T-helper 22 cell (primary cell): Measurements from ENCODE around the gene SMPD1.

Experiments used
- DNase-seq: peaks from one replicate; pipeline ENCODE4 v3.0.0-alpha.2; 2020; ENCODE audit warnings: low read depth

SMPD1 gene

DNA sequence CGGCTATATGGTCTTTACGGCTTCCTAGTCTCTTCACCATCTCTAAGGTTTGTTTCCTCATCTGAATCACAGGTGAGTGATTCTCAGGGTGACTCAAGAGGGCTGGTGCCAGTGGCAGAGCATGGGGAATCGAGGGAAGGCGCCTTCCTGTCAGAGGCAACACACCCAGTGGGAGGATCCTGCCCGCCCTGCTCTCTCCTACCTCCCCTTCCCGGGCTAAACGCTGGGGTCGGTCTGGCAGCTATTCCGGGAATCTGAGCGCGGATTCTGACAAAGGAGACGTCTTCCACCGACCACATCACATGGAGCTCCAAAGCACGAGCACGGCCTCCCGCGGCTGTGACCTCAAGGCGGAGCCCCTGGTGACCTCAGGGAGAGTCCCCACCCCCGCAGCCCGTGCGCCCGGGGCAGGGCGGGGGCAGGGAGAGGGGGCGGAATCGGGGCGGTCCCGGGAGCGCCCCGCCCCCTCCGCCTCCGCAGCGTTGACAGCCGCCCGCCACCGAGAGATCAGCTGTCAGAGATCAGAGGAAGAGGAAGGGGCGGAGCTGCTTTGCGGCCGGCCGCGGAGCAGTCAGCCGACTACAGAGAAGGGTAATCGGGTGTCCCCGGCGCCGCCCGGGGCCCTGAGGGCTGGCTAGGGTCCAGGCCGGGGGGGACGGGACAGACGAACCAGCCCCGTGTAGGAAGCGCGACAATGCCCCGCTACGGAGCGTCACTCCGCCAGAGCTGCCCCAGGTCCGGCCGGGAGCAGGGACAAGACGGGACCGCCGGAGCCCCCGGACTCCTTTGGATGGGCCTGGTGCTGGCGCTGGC is at the start of gene SMPD1:
SMPD1 (plus strand) TSS at position 570 of the 813 bp plus-strand sequence; CDS start at position 695, 125 bp downstream.
- DNase-seq: peak; percentile 91

DNA sequence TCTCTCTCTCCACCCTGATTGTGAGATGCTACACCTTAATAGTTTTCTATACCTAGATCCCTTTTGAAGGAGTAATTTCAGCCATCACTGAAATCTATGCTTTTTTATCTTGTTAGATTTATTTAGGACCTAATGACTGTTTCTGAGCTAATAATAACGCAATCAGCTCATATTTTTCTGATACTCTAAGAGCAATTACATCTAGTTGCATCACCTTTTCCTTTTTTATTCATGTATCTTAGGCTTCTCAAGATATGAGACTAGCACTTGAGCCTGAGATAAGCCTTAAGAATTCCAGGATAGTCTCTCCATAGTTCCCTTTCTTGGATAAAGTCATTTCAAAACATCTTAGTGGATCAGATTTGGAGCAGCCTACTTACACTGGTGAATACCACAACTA is 44.9 kb upstream of the SMPD1 start:
- no peak for DNase-seq

- no peak for DNase-seq
Measured at GRCh38 chr11:6350043-6350442, 40.2 kb upstream of the SMPD1 start.

DNA sequence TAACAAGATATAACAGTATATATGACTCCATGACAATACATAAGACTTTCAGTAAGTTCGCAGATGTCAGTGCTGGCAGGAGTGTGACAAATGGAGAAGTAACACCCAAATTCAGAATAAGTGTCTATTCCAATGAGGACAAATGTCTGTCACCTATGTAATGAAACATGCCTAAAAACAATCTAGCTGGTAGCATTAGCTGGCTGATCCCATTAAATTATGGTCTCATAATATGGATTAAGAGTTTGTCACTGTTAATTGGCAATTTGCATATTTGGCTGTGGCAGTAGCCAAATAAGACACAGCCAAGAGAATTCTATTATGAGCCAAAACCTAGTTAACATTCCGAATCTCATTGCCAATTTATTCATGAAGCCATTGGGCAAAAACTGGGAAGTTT is 39.8 kb upstream of the SMPD1 start:
- no peak for DNase-seq

DNA sequence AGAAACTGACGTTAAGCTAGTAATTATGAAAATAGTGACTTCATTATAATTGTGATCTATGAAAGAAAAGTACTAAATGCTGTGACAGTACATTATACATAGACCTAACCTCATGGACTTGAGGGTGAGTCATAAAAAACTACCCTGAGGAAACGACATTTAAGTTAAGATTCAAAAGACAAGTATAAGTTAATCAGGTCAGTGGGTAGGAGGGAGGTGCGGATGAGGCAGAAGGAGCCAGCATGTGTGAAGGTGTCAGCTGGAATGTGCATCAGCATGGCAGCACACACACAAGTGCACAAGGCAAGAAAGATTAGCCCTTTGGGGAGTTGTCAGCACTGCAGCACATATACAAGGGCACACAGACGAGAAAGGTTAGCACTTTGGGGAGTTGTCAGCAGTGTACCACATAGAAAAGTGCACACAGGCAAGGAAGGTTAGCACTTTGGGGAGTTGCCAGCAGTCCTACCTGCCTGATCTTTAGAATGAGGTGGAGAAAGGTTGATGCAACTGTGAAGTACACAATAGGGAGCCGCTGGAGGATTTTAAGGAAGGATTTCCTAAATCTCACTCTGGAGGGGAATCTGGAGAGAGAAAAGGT is 38.4 kb upstream of the SMPD1 start:
- no peak for DNase-seq

DNA sequence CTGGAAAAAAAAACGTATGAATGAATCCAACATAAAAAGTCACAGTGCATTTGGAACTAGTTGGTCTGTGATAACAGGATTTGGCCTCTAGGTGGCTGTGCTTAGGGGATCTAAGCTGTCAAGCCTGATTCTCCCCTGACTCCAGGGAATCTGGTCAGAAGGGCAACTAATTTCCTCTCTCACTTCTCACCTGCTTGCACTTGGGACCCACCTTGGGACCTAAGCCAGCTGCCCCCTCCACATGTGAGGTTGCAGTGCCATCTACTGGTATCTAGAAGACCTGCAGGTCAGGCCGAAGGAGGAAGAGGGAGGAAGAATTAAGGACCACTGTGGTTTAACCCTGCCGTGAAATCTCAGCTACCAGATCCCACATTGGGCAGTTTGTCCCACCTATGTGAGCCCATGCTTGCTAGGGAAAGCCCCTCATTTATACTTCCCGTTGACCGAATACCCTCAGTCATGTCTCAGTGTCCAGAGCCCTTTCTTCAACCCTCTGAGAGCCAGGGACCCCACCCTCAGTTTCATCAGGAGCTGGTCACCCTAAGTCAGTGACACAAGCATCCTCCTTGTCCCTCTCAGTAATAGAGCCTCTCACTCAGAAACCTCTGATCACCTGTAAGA is 36.8 kb upstream of the SMPD1 start:
- DNase-seq: peak; percentile 15

- no peak for DNase-seq
Measured at GRCh38 chr11:6354651-6355485, 35.4 kb upstream of the SMPD1 start.

DNA sequence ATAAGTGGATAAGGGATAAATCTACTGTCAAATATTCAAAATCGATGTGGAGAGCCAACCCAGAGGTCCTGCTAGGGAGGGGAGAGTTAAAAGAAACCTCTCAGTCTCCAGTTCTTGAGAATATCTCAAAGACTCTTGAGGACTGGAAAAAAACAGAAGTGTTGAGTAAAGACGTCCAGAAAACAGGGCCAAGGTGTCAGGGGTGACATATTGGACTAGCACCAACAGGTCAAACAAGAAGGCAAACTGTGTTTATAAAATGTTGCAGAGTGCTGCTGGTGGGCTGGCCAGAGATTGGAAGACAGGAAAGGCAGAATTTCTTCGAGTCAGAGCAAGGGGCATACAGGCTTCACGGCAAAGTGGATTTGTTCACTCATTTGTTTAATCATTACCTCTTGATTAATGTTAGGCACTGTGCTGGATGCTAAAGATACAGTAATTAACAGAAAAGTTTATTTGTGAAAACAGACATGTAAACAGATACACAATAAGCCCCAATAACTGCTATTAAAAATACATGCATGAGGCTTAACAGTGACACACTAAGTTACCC is 33.7 kb upstream of the SMPD1 start:
- DNase-seq: no peak

GRCh38 chr11:6357222-6357621 is 33.1 kb upstream of the SMPD1 start:
- DNase-seq: no peak

- no peak for DNase-seq
Measured at GRCh38 chr11:6360183-6360582, 30.1 kb upstream of the SMPD1 start.

DNA sequence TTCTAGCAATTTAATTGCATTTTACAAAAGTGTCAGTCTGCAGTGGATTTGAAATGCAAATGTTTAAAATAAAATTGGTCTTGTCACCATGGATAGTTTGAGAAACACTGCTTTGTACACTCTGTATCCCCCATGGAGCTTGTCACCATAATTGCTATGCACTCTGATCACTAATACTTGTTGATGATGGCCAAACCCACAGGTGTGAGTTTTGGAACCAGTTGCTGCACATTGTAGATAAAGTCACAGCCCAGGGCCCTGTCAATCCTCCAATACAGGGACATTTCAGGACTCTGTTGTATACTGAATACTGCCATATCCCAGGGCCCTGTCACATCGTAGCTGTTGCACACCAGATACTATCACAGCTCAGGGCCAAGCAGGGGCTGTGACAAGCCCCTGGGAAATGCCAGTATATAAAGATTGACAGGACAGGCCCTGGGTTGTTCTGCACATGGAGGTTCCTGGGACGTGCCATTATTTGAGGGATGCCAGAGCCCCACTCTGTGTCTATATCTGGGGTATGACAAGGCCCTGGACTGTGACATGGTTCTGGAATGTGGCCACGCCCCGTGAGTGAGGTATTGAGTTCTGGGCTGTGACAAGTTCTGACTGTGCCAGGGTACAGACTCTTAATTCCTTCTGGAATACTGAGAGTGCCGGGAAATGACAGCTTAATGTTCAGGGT is 27.9 kb upstream of the SMPD1 start:
- DNase-seq: no peak

GRCh38 chr11:6362873-6363678 is 27.2 kb upstream of the SMPD1 start:
- no peak for DNase-seq

GRCh38 chr11:6365659-6366058 is 24.6 kb upstream of the SMPD1 start:
- no peak for DNase-seq

- no peak for DNase-seq
Measured at GRCh38 chr11:6371825-6372224, 18.4 kb upstream of the SMPD1 start.

DNA sequence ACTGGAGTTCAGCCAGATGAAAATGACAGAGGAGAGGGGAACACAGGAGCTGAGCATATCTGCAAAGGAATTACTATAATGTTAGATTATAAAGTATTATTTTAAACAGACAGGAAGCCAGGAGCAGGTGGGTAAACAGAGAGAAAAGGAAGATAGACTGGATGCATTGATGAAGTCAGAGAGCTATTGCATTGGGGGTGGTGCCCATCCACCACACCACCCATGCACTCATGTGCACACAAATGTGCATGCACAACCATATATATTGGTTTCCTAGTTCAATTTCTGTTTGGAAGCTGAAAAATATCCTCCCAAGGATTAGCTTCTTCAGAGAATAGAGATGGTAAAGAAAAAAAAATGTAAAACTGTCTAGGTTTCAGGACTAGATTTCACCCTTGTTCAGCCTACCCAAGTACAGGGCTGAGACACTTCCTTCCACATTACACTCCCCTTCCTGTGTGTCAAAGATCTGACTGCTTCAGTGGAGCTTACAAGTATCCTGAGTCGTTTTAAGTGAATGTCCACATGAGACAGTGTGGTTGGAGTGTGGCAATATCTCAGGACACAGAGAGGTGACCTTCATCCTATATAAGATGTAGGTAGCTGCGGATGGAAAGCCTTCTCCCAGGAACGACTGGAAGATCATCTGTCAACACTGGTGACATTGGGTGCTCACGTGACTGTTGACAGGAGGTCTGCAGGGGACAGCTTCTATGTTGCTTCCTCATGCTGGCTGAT is 12.2 kb upstream of the SMPD1 start:
- DNase-seq: no peak

GRCh38 chr11:6378640-6378989 is 11.7 kb upstream of the SMPD1 start:
- no peak for DNase-seq

- no peak for DNase-seq
Measured at GRCh38 chr11:6385046-6385777, 5.1 kb upstream of the SMPD1 start.

DNA sequence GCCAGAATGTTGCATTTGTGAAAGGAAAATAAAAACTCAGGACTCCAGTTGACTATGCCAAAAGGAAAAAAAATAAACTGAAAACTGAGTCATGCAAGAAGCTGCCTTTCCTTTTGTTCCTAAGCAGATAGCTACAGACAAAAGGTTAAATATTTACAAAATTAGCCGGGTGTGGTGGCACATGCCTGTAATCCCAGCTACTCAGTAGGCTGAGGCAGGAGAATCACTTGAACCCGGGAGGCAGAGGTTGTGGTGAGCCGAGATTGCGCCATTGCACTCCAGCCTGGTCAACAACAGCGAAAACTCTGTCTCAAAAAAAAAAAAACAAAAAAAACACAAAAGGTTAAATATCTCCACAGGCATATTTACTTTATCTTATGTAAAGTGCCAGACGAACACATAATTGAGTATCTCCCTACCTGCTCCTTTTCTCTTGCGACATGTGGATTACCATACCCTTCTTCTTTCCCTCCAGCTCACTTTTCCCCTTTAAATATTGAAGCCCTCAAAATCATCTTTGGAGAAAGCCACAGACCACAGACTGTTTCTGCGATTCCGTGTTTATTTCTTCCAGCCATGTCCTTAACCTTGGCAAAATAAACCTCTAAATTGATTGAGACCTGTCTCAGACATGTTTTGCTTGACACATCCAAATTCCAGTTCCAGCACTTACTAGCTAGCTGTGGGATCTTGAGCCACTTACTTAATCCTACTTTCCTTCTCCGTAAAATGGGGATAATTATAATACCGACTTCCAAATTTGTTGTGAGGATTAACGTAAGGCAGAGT is 2.3 kb upstream of the SMPD1 start:
- DNase-seq: no peak
